ENCODE data around the gene STUB1.

The STUB1 gene

GRCh38 chr16:648071-648780 is 32.0 kb upstream of the STUB1 start:
- DNase-seq (ENCODE audit: low read depth) = peak; percentile 34
- no peak overlapping the region for H3K4me3 ChIP-seq (ENCODE audit: low read depth, low read length)
- no peak for TF ChIP-seq MAX (IDR thresholded peaks at IDR 0.05; ENCODE audit: low read depth, low read length)
- peak; percentile 18 for TF ChIP-seq CTCF (IDR thresholded peaks at IDR 0.05; ENCODE audit: low read depth, low read length)

DNA sequence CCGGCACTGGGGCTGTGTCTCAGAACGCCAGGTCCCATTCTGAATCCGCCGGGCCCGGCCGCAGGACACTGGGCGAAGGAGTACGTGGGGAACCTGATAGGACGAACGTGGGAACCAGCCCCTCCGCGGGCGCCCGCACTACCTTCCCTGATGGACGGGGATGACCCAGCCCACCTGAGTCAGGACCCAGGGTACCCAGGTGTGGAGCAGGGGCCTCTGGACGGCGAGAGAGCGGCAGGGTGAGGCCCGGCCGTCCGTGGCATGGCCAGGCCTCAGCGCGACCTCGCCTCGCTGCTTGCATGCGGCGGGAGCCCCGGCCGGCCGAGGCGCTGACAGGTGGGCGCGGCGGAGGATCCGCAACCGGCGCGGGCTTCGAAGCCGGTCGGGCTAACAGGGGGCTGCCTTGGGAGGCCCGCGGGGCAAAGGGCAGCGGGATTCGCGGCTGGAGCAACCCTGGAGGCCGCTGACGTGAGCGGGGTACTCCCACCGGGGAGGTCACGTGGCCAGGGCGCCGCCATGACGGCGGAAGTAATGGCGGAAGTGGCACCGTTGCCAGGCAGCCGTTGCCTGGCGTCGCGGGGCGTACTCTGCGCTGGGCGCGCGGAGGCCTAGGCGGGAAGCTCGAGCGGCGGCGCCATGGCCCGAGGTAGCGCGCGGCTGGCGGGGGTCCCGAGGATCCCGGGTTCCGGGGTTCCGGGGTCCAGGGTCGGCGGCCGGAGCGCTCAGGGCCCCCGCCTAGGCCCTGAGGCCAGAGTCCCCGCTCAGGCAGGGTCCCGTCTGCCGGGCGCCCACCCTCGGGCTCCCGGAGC is 31.2 kb upstream of the STUB1 start, which contains the start of gene WDR90:
WDR90 (plus strand) TSS at position 585 of the 809 bp plus-strand sequence; CDS start at position 637, 52 bp downstream.
- peak; percentile 90 for DNase-seq (ENCODE audit: low read depth)
- TF ChIP-seq CTCF (IDR thresholded peaks at IDR 0.05; ENCODE audit: low read depth, low read length) = no peak
- peak; percentile 87 for TF ChIP-seq MYC (IDR thresholded peaks at IDR 0.05; ENCODE audit: low read depth, low read length)
- peak; percentile 39 for TF ChIP-seq POLR2A (IDR thresholded peaks at IDR 0.05; ENCODE audit: extremely low read depth, insufficient read length)
- peak; percentile 98 for TF ChIP-seq MAX (IDR thresholded peaks at IDR 0.05; ENCODE audit: low read depth, low read length)
- H3K4me3 ChIP-seq (ENCODE audit: low read depth, low read length) = peak within 1 kb of the TSS; percentile 40

GRCh38 chr16:649631-650030 is 30.6 kb upstream of the STUB1 start:
- peak overlapping the region; percentile 40 for H3K4me3 ChIP-seq (ENCODE audit: low read depth, low read length)
- TF ChIP-seq CTCF (IDR thresholded peaks at IDR 0.05; ENCODE audit: low read depth, low read length) = no peak
- no peak for TF ChIP-seq MYC (IDR thresholded peaks at IDR 0.05; ENCODE audit: low read depth, low read length)
- no peak for TF ChIP-seq POLR2A (IDR thresholded peaks at IDR 0.05; ENCODE audit: extremely low read depth, insufficient read length)
- TF ChIP-seq MAX (IDR thresholded peaks at IDR 0.05; ENCODE audit: low read depth, low read length) = no peak
- DNase-seq (ENCODE audit: low read depth) = peak; percentile 36

DNA sequence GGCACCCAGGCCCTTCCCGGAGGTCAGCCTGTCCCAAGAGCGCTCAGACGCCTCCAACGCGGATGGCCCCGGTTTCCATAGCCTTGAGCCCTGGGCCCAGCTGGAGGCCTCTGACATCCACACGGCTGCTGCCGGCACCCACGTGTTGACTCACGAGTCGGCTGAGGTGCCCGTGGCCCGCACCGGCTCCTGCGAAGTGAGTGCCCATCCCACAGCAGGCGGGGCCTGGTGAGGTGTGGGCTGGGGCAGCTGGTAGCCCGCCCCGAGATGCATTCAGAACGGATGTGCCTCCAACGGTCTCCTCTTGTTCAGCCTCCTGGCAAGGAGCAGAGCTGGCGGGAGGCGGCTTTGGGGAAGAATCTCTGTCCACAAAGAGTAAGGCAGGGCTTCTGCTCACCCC is 28.4 kb upstream of the STUB1 start:
- no peak for DNase-seq (ENCODE audit: low read depth)
- no peak overlapping the region for H3K4me3 ChIP-seq (ENCODE audit: low read depth, low read length)
- TF ChIP-seq POLR2A (IDR thresholded peaks at IDR 0.05; ENCODE audit: extremely low read depth, insufficient read length) (no peak), CTCF (IDR thresholded peaks at IDR 0.05; ENCODE audit: low read depth, low read length) (no peak), MAX (IDR thresholded peaks at IDR 0.05; ENCODE audit: low read depth, low read length) (no peak), MYC (IDR thresholded peaks at IDR 0.05; ENCODE audit: low read depth, low read length) (no peak)

DNA sequence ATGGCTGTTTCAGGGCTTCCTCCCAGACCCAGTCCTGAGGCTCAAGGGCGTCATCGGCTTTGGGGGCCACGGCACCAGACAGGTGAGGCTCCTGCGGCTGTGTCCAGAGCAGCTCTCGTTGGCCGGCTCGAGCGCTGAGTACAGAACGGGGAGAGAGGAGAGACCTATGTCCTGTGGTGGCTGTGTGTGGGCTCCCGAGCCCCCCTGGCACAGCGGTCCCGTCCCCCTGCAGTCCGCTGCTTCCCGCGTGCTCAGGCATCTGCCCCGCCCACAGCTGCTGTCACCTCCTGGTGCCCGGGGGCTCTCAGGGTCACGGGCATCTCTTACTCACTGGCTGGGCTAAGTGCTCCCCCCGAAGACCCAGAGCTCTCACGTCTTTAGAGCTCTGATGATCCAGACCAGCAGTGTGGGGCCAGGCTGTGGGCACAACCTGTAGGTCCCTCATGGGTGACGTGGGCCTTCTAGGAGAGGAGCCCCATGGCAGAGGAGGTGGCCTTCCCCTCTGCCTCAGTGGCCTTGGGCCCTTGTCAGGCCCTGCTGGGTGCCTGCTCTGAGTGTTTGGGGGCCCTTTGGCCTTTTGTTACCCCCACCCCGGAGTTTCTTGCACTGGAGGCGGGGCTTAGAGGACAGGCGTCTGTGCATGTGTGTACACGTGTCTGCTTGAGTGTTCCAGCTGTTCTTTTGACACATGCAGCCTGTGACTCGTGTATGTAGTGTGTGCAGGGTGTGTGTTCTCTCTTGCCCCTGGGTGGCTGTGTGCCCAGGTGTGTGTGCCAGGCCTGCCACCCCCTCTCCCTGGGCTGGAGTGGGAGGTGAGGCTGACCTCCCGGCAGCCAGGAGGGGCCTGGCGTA is 27.5 kb upstream of the STUB1 start:
- no peak for TF ChIP-seq MYC (IDR thresholded peaks at IDR 0.05; ENCODE audit: low read depth, low read length)
- TF ChIP-seq POLR2A (IDR thresholded peaks at IDR 0.05; ENCODE audit: extremely low read depth, insufficient read length) = no peak
- TF ChIP-seq MAX (IDR thresholded peaks at IDR 0.05; ENCODE audit: low read depth, low read length) = no peak
- no peak for TF ChIP-seq CTCF (IDR thresholded peaks at IDR 0.05; ENCODE audit: low read depth, low read length)
- DNase-seq (ENCODE audit: low read depth) = no peak

More for the DNA sequence above, 27.5 kb upstream of the STUB1 start:
- H3K4me3 ChIP-seq (ENCODE audit: low read depth, low read length) = no peak overlapping the region

Data from NB4 (cell line).